Endodermal cell (in vitro differentiated cells): ENCODE measurements around the gene ZNHIT6. TPM values are rescaled to one million over a fixed set of nuclear protein-coding genes. Genes with fewer than 3 reads are reported as not detected.
A peak's percentile ranks its signal among the peaks of the same experiment; 100 is the strongest.

Experiments
- DNase-seq: peaks from one replicate; pipeline ENCODE4 v3.0.0-alpha.2; 2017
- H3K27ac ChIP-seq: 2 replicates; pipeline ENCODE4 v1.5.1; 2013; ENCODE audit warnings: mild to moderate bottlenecking, low read depth, low read length, moderate library complexity
- H3K27me3 ChIP-seq: 2 replicates; pipeline ENCODE4 v1.6.1; 2013; ENCODE audit warnings: mild to moderate bottlenecking, low read length, moderate library complexity; ENCODE audit not compliant: insufficient read depth, control insufficient read depth, poor library complexity, severe bottlenecking
- H3K36me3 ChIP-seq: 2 replicates; pipeline ENCODE4 v1.7.0; 2013; ENCODE audit warnings: mild to moderate bottlenecking, low read length, moderate library complexity; ENCODE audit not compliant: control insufficient read depth, insufficient read depth
- H3K4me1 ChIP-seq: one replicate; pipeline ENCODE4 v1.7.0; 2013; ENCODE audit warnings: low read length; ENCODE audit not compliant: control insufficient read depth, insufficient read depth
- H3K4me3 ChIP-seq: 2 replicates; pipeline ENCODE4 v1.5.1; 2013; ENCODE audit warnings: mild to moderate bottlenecking, low read length, moderate library complexity
- H3K9ac ChIP-seq: 2 replicates; pipeline ENCODE4 v1.6.1; 2013; ENCODE audit warnings: mild to moderate bottlenecking, low read length, moderate library complexity; ENCODE audit not compliant: poor library complexity, severe bottlenecking; ENCODE audit errors: extremely low read depth
- H3K9me3 ChIP-seq: 2 replicates; pipeline ENCODE4 v1.6.1; 2013; ENCODE audit warnings: mild to moderate bottlenecking, low read length, moderate library complexity; ENCODE audit not compliant: control insufficient read depth
- H3K27ac Mint-ChIP-seq: 2 replicates; pipeline ENCODE4 v1.8.0; 2020; ENCODE audit warnings: mixed read lengths
- H3K27me3 Mint-ChIP-seq: 2 replicates; pipeline ENCODE4 v1.8.0; 2021; ENCODE audit warnings: mild to moderate bottlenecking, mixed read lengths; ENCODE audit not compliant: insufficient read depth
- H3K36me3 Mint-ChIP-seq: 2 replicates; pipeline ENCODE4 v1.8.0; 2020; ENCODE audit warnings: low read depth, mixed read lengths
- H3K4me1 Mint-ChIP-seq: 2 replicates; pipeline ENCODE4 v1.8.0; 2020; ENCODE audit warnings: mixed read lengths
- H3K4me3 Mint-ChIP-seq: 2 replicates; pipeline ENCODE4 v1.8.0; 2020; ENCODE audit warnings: mild to moderate bottlenecking, moderate library complexity, mixed read lengths
- H3K9me3 Mint-ChIP-seq: 2 replicates; pipeline ENCODE4 v1.8.0; 2020; ENCODE audit warnings: mild to moderate bottlenecking, mixed read lengths
- CTCF ChIP-seq: fragments of 200-600 bp; sonication (generic); conservative IDR thresholded peaks from 2 replicates; pipeline ENCODE4 v1.5.0; 2021; ENCODE audit warnings: antibody characterized with exemption, mild to moderate bottlenecking
- whole genome bisulfite sequencing, 2 experiments: methylation state at CpG; one replicate each; pipeline versions ENCODE4 v1.1.5 to v1.1.7; 2013; ENCODE audit warnings: missing lambda C conversion rate in 2 of 2, mixed read lengths in 1 of 2; ENCODE audit not compliant: insufficient coverage in 1 of 2, insufficient read length in 1 of 2; 5-methylcytosine and 5-hydroxymethylcytosine counted together
- total RNA-seq, 2 donors: library from RNA; stranded (reverse); fragmentation: NEBNext Ultra II Directional in 1 of 2; extraction: Animal tissue kit (Norgen Biotek cat#: 25700) in 1 of 2; gene quantifications; 2 replicates in 1 of 2; 3 replicates in 1 of 2; pipeline ENCODE4 v1.2.1, GENCODE V29; 2021

The ZNHIT6 gene
- total RNA-seq, 2 donors from 2014 or later = 11.3 to 12.4 TPM

- peaks cover 11% of the 10 kb centered on the region for H3K27me3 ChIP-seq
- Mint-ChIP-seq H3K27ac (no peak overlapping the region), H3K36me3 (no peaks in the 10 kb centered on the region), H3K4me3 (no peak overlapping the region), H3K9me3 (no peaks in the 10 kb centered on the region), H3K4me1 (peaks cover 38% of the 10 kb centered on the region), H3K27me3 (peaks cover 8% of the 10 kb centered on the region)
- no peak overlapping the region for H3K4me3 ChIP-seq
- H3K36me3 ChIP-seq = no peaks in the 10 kb centered on the region
- 86% methylated on average over 4 of the region's 4 CpGs; no CpG with 5 or more reads in 1 of the 2 experiments for WGBS, 2 experiments
- no peak for TF ChIP-seq CTCF
- peaks cover 11% of the 10 kb centered on the region for H3K4me1 ChIP-seq
- no peaks in the 10 kb centered on the region for H3K9me3 ChIP-seq
- no peak overlapping the region for H3K27ac ChIP-seq
- H3K9ac ChIP-seq = no peak overlapping the region
- no peak for DNase-seq
These were observed 106.3 kb downstream of the ZNHIT6 start for GRCh38 chr1:85601901-85602300.

DNA sequence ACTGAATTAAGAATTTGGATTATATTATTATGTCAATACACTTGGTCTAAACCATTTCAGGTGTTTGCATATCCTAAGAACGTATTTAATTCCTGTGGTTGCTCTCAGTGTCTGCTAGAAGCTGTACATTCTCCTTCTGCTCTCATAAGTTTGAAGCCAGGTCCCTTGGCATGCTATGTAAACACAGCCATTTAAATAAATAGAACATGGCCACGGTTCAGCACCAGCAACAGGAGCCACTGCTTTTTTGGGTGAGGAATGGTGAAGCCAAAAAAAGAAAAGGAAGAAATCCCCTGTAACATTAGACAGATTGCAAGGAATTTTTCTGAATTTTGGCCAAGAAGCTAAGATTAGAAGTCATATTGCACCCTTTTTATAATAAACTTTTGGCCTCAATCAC is 108.6 kb downstream of the ZNHIT6 start:
- H3K27me3 ChIP-seq = peaks cover 7% of the 10 kb centered on the region
- no peaks in the 10 kb centered on the region for H3K36me3 ChIP-seq
- TF ChIP-seq CTCF = no peak
- no peak overlapping the region for H3K9ac ChIP-seq
- Mint-ChIP-seq H3K36me3 (no peaks in the 10 kb centered on the region), H3K27me3 (peaks cover 8% of the 10 kb centered on the region), H3K4me1 (peaks cover 22% of the 10 kb centered on the region), H3K27ac (no peak overlapping the region), H3K4me3 (no peak overlapping the region), H3K9me3 (no peaks in the 10 kb centered on the region)
- DNase-seq = peak; percentile 10
- H3K4me3 ChIP-seq = no peak overlapping the region
- H3K4me1 ChIP-seq = peaks cover 11% of the 10 kb centered on the region
- H3K27ac ChIP-seq = no peak overlapping the region
- WGBS, 2 experiments = 92 to 100% methylated on average over 1 to 2 of the region's 2 CpGs
- no peaks in the 10 kb centered on the region for H3K9me3 ChIP-seq

Other genes with a start within 250 kb of the ZNHIT6 start
- gene DDAH1, start 243.3 kb downstream of the ZNHIT6 start, total RNA-seq = 10 to 100 TPM; 16.3 to 22.8 TPM
- gene CCN1, start 127.7 kb downstream of the ZNHIT6 start, total RNA-seq = 10 to 100 TPM; 49.5 to 53.1 TPM